Right forelimb (tissue), 1 donor: ENCODE measurements around the gene TUT1.
A peak's percentile ranks its signal among the peaks of the same experiment; 100 is the strongest.

Source experiments
- DNase-seq: peaks from one replicate; pipeline ENCODE4 v3.0.0-alpha.2; 2018

TUT1 gene

GRCh38 chr11:62540804-62541701 lies 50.3 kb downstream of the TUT1 start:
- peak; percentile 61 for DNase-seq

GRCh38 chr11:62539238-62539925 lies 51.9 kb downstream of the TUT1 start:
- peak; percentile 79 for DNase-seq

DNA sequence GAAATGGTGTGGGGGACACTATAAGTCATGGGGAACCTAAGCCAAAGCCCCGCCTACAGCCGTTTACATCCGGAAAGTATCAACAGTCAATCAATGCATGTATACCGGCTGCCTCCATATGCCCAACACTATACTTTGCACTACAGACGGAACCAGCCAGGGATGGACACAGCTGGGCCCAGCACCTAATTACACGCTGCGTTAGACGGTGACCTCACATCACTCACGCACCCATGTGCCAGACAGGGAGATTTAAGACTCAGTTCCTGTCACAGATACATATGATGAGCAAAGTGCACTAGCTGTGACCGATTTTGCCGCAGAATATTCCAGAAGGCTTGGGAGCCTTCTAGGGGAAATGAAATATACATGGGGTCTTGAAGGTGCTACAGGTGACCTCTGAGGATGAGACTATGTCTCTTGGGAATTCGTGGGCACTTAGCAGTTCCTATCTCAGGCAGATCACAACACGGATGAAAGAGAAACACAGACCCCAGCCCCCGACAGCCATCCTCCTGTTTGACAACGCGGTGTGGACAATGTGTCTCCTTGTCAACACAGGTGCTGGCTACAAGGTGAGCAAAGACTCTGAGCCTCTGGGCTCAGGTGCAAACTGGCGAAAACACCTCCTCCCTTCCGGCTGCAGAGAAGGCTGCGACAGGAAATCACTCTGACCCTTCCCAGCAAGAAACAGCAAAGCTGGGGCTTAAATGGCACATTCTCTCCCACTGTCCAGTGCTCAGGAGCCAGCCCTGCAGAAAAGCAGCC lies 52.7 kb downstream of the TUT1 start:
- no peak for DNase-seq

DNA sequence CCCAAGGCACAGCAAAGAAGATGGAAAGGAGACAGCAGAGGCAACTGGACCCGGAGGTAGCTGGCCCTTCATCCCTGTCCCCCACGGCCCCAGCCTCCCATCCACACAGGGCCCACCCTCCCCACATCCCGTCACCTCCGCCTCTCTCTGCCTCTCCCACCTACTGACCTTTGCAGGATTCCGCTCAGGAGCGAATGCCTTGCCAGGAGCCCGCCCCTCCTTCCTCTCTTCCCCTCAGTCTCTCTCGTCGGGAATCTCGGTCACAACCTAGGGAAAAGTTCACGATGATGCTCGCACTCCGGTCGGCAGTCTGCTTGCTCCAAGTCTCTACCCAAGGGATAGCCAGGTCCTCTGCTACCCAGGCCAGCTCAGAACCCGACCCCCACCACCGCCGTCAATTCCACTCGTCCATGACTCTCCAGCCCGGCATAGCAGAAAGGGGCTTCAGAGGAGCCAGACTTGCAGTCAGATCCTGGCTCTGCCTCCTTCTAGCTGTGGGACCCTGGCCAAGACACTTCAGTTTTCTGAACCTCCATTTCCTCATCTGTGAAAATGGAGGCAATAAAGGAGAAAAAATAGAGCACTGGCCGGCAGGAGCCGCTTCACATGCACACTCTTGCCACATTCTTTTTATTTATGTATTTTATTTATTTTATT lies 54.9 kb downstream of the TUT1 start:
- DNase-seq, result no peak

DNA sequence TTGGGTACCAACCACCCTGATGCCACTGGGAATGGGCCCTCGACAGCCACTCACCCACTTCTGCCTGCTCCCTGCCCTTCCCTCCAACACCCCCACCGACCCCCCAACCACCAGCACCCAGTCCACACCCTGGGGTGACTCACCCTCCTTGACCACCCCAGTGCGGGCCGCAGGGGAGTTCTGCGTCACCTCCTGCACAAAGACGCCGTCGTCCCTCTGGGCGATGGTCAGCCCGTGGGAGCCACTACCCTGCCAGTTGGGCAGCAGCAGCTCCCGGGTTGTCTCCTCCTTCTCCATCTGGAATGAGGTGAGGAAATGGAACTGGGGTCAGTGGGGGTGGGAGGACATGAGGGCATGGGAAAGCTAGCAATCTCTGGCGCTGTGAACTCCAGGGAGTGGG lies 55.5 kb downstream of the TUT1 start:
- no peak for DNase-seq

- no peak for DNase-seq
Measured at GRCh38 chr11:62534779-62535545, 56.4 kb downstream of the TUT1 start.

DNA sequence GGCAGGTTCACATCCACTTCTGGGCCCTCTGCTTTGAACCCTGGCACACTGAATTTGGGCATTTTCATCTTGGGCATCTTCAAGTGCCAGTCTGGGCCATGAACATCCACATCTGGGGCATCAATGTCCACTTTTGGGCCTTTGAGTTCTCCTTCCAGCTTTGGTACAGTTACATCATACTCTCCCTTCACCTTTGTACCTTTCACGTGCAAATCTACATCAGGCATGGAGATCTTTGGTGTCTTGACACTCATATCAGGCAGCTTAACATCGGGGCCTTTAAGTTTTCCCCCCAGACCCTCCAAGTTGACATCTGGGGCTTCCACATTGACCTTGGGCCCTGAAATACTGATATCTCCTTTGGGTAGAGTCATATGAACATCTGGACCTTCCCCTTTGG lies 59.2 kb downstream of the TUT1 start:
- DNase-seq, result no peak
